HG03039 (cell line): ENCODE measurements around the gene TBX2.

Source experiments
- ATAC-seq: cut with Tn5 transposase; IDR thresholded peaks from one replicate; pipeline ENCODE4 v1.9.1; 2021; ENCODE audit warnings: mild to moderate bottlenecking, moderate library complexity; ENCODE audit not compliant: unreplicated experiment

TBX2 gene

DNA sequence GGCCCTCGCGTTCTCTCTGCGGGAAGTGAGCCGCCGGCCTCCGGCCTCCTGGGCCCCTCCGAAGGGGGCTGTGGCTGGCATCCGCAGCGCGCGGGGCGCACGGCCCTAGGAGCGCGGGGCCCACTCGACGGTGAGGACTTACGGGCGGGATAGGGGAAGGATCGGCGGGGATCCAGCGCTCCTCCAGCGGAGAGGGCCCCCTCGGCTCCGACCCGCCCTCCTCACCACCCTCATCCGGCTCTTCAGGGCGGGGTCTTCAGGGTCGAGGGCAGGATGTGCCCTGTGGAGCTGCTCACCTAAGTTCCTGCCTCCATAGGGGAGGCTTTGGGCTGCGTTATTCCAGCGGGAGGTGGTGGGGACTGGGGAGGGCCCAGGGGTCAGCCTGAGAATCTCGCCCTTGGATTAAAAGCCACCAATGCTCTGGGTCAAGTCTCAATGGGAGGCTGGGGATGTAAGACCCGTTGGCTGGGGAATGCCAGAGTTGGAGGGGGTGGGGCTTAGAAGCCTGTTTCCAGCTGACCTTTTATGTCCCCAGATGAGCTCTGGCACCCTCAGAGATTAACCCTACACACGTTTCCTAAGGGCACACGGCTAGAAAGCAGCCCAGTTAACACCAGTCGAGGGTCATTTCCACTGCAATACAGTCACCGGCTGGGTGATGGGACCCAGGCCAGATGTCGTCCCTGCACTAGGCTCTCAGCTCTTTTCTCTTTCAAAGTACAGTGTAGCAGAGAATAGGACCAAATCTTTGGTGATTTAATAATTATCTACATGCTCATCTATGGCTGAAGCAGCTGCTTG, 13.4 kb downstream of the TBX2 start:
- no peak for ATAC-seq

GRCh38 chr17:61413661-61414126, 14.1 kb downstream of the TBX2 start:
- no peak for ATAC-seq

DNA sequence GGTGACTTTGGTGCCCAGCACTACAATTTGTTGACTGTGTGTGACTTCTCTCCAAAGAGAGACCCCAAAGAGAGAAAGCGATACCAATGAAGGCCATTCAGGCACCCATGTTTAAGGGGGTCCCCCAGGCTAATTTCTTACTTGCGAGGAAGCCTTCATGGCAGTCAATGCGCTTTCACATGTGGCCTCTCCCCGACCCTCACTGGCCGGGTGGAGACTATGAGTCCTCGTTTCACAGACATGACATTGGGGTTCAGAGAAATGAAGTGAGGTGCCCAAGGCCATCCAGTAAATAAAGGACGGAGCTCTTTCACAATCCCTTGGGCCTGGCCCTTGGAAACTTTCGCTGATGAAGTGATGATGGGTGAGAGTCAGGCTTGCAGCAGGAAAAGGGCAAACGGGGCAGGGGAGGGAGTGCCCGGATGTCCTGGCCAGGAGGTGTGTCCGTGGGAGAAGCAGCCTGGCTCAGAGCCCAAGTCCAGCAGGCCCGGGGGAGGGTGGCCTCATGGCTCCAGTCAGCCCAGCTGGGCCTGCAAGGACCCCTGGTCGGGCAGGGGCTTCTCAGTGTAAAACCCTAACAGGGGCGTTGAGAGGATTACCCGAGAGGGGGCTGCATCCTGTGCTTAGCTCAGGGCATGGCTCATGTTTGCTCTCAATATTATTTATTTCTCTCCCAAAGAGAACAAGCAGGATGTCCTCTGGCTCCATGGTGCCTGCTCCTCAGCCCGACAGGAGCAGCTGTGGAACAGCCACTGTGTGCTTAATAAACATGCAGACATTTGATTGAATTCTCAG, 14.7 kb downstream of the TBX2 start:
- ATAC-seq = no peak

DNA sequence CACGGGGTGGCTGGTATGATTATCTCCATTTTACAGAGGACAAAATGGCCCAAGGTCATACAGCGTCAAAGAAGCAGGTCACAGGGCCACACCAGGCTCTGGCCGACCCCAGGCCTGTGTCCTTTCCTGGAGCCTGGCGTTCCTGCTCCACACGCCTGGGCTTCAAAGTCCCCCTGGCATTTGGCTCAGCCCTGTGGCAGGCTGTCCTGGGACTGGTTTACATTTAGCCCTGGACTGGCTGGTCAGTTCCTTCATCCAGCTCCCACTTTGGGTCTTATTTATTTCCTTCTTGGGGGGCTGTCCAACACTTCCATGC, 15.3 kb downstream of the TBX2 start:
- ATAC-seq = no peak

DNA sequence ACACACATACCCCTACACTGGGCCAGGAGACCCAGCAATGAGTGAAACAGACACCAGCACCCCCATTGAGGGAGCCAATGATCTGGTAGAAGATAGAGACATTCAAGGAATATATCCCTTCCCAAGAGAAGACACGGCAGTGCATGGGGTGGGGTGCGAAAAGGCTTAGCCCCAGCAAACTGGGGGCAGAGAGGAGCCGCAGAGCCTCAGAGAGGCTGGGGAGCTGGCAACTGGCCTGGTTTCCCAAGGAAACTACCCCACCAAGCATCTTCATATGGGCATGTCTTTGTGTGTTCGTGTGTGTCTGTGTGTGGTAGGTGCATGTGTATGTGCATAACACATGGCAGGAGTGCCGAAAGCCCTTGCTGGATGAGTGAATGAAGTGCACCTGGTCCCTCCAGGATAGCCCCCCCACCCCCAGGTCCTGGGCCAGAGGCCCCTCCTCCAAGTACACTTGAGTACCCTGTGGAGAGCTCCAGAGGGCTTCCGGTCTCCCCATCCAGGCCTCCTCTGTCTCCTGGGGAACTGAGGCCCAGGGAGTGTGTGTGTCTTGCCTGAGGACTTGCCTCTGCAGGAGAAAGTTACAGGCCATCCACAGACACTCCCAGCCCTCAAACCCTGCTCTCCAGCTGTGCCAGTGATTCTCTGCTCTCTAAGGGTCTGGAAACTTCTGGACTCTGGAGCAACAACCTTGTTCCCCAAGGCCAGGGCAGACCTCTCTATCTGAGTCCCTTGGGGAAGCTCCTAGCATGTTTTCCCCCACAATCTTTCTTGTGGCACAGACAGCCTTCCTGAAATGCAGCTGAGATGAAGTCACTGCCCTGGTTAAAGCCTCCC, 15.9 kb downstream of the TBX2 start:
- ATAC-seq = no peak

DNA sequence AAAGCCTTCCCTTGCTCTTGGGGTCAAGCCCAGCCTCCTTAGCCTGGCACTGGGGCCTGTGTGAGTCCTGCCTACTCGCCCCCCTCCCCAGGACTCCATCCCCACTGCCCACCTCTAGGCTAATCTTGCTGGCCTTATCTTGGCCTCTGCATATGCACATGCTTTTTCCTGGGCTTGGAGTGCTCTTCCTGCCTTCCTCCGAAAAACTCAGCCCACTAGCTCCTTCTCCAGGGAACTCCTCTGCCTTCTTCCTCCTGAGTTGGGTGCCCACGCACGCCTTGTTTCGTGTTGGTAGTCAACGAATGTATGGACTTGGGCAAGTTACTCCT, 16.5 kb downstream of the TBX2 start:
- no peak for ATAC-seq

GRCh38 chr17:61416540-61417363, 17.1 kb downstream of the TBX2 start:
- ATAC-seq = no peak

GRCh38 chr17:61418449-61418848, 18.8 kb downstream of the TBX2 start:
- ATAC-seq = no peak

- no peak for ATAC-seq
These were observed 19.9 kb downstream of the TBX2 start for GRCh38 chr17:61419496-61420046.

DNA sequence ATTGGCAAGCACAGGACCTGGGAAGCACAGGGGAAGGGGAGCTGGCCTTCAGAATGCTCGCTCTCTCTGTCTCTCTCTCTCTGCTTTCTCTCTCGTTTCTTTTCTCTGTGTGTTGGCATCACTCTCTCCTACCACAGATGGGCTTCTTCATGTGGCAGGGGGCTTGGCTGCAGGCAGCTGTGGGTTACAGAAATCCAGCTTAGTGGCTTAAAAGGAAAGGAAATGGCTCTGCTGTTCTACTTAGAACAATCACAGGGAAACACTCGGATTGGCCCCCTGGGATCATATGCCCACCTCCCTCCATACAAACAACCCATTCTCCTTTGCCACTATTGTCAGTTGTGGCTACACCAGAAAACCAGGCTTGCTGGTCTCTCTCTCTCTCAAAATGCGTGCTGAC, 20.4 kb downstream of the TBX2 start:
- ATAC-seq = no peak

- ATAC-seq = no peak
These were observed 21.2 kb downstream of the TBX2 start for GRCh38 chr17:61420745-61421398.

DNA sequence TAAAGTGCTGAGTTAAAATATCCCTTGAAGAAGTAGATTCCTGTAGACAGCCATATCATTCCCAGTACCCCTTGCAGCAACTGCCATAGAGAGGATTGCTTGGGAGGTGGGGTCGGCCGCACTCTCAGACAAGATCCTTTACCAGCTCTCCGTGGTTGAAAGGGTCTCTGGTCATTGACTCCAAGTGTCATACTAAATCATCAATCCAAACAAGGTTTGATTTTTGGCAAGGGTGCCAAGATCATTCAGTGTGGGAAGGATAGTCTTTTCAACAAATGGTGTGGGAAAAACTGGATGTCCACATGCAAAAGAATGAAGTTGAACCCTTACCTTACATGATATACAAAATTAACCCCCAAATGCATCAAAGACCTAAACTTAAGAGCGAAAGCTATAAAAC, 21.8 kb downstream of the TBX2 start:
- ATAC-seq = no peak

DNA sequence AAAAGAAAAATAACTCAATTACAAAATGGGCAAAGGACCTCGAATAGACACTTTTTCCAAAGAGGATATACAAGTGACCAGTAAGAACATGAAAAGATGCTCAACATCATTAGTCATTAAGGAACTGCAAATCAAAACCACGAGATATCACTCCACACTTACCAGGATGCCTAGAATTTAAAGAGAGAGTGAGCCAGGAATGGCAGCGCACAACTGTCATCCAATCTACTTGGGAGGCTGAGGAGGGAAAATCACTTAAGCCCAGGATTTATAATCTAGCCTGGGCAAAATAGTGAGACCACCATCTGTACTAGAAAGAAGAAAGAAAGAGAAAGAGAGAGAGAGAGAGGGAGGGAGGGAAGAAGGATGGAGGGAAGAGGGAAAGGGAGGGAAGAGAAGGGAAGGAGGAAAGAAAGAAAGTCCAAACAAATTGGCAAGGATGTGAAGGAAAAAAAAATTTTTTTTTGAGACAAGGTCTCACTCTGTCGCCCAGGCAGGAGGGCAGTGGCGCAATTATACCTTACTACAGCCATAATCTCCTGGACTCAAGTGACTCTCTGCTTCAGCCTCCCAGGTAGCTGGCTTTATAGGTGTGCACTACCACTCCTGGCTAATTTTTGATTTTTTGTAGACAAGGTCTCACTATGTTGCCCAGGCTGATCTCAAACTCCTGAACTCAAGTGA, 22.6 kb downstream of the TBX2 start:
- no peak for ATAC-seq

DNA sequence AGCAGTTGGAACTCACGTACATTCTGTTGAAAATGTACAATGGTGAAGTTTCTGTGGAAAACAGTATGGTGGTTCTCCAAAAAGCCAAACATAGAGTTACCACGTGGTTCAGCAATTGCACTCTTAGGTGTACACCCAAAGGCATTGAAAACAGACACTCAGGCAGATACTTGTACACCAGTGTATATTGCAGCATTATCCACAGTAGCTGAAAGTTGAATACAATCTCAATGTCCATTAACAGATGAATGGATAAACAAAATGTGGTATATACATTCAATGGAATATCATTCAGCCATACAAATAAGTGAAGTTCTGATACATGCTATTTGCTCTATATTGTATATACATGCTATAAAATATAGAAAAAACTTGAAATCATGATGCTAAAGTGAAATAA, 23.2 kb downstream of the TBX2 start:
- ATAC-seq = no peak

GRCh38 chr17:61423967-61424649, 24.5 kb downstream of the TBX2 start:
- no peak for ATAC-seq

GRCh38 chr17:61425682-61426481, 26.2 kb downstream of the TBX2 start:
- no peak for ATAC-seq

GRCh38 chr17:61426482-61427304, 27.1 kb downstream of the TBX2 start:
- no peak for ATAC-seq
